ENCODE results near the gene SMARCA1. TPM values are rescaled to one million over a fixed set of nuclear protein-coding genes. Genes with fewer than 3 reads are reported as not detected.

Gene SMARCA1, protein sequence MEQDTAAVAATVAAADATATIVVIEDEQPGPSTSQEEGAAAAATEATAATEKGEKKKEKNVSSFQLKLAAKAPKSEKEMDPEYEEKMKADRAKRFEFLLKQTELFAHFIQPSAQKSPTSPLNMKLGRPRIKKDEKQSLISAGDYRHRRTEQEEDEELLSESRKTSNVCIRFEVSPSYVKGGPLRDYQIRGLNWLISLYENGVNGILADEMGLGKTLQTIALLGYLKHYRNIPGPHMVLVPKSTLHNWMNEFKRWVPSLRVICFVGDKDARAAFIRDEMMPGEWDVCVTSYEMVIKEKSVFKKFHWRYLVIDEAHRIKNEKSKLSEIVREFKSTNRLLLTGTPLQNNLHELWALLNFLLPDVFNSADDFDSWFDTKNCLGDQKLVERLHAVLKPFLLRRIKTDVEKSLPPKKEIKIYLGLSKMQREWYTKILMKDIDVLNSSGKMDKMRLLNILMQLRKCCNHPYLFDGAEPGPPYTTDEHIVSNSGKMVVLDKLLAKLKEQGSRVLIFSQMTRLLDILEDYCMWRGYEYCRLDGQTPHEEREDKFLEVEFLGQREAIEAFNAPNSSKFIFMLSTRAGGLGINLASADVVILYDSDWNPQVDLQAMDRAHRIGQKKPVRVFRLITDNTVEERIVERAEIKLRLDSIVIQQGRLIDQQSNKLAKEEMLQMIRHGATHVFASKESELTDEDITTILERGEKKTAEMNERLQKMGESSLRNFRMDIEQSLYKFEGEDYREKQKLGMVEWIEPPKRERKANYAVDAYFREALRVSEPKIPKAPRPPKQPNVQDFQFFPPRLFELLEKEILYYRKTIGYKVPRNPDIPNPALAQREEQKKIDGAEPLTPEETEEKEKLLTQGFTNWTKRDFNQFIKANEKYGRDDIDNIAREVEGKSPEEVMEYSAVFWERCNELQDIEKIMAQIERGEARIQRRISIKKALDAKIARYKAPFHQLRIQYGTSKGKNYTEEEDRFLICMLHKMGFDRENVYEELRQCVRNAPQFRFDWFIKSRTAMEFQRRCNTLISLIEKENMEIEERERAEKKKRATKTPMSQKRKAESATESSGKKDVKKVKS
- total RNA-seq (34.7 TPM), polyA plus RNA-seq (ENCODE audit: insufficient read depth, low read depth, low replicate concordance) (20.0 TPM)
- long read RNA-seq, donor 1, partial matches to known transcripts: 18 of 22 reads
- long read RNA-seq, donor 1, other reads (novel, unspliced or antisense): 0 of 22 reads
- long read RNA-seq, donor 2, partial matches to known transcripts: 0 of 2 reads
- long read RNA-seq, donor 2, other reads (novel, unspliced or antisense): 0 of 2 reads
- long read RNA-seq, donor 3, partial matches to known transcripts: 18 of 20 reads
- long read RNA-seq, donor 3, other reads (novel, unspliced or antisense): 0 of 20 reads
- long read RNA-seq, donor 4, partial matches to known transcripts: 0 of 3 reads
- long read RNA-seq, donor 4, other reads (novel, unspliced or antisense): 0 of 3 reads
- long read RNA-seq, donor 5: 0 reads
- long read RNA-seq, donor 6, partial matches to known transcripts: 7 of 9 reads
- long read RNA-seq, donor 6, other reads (novel, unspliced or antisense): 0 of 9 reads
- long read RNA-seq, donor 7, full-length matches to known transcripts: 32 of 50 reads
- long read RNA-seq, donor 7, partial matches to known transcripts: 11 of 50 reads
- long read RNA-seq, donor 7, other reads (novel, unspliced or antisense): 7 of 50 reads
- long read RNA-seq, donor 8, partial matches to known transcripts: 6 of 11 reads
- long read RNA-seq, donor 8, other reads (novel, unspliced or antisense): 0 of 11 reads
- long read RNA-seq, donor 9, partial matches to known transcripts: 7 of 10 reads
- long read RNA-seq, donor 9, other reads (novel, unspliced or antisense): 0 of 10 reads
- long read RNA-seq, donor 10, partial matches to known transcripts: 15 of 15 reads
- long read RNA-seq, donor 10, other reads (novel, unspliced or antisense): 0 of 15 reads

DNA sequence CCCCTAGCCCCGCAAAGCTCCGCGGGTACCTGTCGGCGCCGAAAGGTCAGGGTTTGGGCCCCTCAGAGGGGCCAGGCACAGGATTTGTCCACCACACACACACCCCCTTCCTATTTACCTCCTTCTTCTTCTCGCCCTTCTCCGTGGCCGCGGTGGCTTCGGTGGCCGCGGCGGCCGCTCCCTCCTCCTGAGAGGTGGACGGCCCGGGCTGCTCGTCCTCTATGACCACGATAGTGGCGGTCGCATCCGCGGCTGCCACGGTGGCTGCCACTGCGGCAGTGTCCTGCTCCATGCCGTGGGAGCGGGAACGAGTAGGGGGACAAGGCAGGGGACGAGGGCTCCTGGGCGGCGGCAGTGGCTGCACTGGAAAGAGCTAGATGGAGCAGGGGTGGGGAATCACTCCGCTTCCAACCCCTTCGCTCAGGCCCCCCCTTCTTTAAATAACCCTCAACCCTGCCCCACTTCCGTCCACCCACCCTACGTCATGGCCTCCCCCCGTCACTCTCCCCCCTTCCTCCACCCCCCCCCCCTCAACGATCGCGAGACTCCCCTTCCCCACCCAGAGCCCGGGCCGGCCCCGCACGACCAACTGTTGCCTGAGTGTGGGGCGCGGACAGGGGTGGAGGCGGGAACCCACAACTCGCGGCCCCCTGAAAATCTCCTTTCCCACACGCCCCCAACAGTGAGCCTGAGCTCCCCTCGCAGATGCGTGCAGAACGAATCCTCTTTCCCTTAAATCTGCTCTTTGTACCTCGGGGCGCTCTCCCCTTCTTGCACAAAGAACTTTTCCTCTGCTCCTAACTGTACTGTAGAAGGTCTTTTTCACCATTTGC is at the start of gene SMARCA1:
SMARCA1 (minus strand) TSS at position 412 of the 833 bp plus-strand sequence; CDS start at position 292, 120 bp downstream.
- H3K27me3 ChIP-seq (ENCODE audit: control insufficient read depth, insufficient read depth, low read length): no peaks in the 10 kb centered on the region
- H3K9me3 ChIP-seq (ENCODE audit: control insufficient read depth in 2 of 3, insufficient read depth in 1 of 3, low read length in 3 of 3): no peaks in the 10 kb centered on the region
- H3K4me1 ChIP-seq (ENCODE audit: control insufficient read depth in 2 of 3, insufficient read depth in 2 of 3, low read depth in 1 of 3, low read length in 3 of 3): no peaks in the 10 kb centered on the region
- peak; percentile 75 to 89 (median 86) for DNase-seq
- TF ChIP-seq, protein P1, sequence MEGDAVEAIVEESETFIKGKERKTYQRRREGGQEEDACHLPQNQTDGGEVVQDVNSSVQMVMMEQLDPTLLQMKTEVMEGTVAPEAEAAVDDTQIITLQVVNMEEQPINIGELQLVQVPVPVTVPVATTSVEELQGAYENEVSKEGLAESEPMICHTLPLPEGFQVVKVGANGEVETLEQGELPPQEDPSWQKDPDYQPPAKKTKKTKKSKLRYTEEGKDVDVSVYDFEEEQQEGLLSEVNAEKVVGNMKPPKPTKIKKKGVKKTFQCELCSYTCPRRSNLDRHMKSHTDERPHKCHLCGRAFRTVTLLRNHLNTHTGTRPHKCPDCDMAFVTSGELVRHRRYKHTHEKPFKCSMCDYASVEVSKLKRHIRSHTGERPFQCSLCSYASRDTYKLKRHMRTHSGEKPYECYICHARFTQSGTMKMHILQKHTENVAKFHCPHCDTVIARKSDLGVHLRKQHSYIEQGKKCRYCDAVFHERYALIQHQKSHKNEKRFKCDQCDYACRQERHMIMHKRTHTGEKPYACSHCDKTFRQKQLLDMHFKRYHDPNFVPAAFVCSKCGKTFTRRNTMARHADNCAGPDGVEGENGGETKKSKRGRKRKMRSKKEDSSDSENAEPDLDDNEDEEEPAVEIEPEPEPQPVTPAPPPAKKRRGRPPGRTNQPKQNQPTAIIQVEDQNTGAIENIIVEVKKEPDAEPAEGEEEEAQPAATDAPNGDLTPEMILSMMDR (IDR thresholded peaks at IDR 0.05; ENCODE audit: borderline replicate concordance, extremely low read depth, insufficient read depth): no peak
- no peak for FAIRE-seq
- intact Hi-C loops (cut with DNase I): no loop called here
- no peaks in the 10 kb centered on the region for H3K36me3 ChIP-seq (ENCODE audit: control insufficient read depth in 2 of 3, insufficient read depth in 3 of 3, low read length in 3 of 3)
- H3K9ac ChIP-seq (ENCODE audit: low read length in 3 of 3): peak within 1 kb of the TSS; percentile 55 to 77 (median 62)
- peak within 1 kb of the TSS; percentile 52 to 74 (median 68) for H3K4me3 ChIP-seq (ENCODE audit: low read length in 3 of 3)
- H3K27ac ChIP-seq (ENCODE audit: low read depth in 2 of 2, low read length in 2 of 2): peak within 1 kb of the TSS; percentile 85 to 88

DNA sequence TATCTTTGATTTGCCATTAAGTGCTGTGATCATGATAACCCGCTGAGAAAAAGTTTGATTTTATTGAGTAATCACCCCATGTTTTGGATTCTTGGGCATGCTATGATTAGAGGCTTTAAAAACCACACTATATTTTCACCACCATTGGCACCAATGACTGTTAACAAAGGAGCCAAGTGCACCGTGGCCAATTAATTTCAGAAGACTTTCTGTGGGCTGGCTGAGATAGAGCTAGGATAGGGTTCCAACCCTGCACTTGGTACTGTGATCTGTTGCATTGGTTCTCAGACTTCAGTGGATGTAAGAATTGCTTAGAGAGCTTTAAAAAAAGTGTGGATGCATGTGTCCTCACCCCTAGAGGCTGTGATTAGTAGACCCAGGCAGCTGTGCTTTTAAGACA is 49.1 kb upstream of the SMARCA1 start:
- peaks cover 4 to 22% (median 10%) of the 10 kb centered on the region in 3 donors for H3K36me3 ChIP-seq (ENCODE audit: control insufficient read depth in 2 of 3, insufficient read depth in 3 of 3, low read length in 3 of 3)
- intact Hi-C loops (cut with DNase I): no loop called here
- no peak overlapping the region for H3K9ac ChIP-seq (ENCODE audit: low read length in 3 of 3)
- H3K27ac ChIP-seq (ENCODE audit: low read depth in 2 of 2, low read length in 2 of 2): no peak overlapping the region
- H3K27me3 ChIP-seq (ENCODE audit: control insufficient read depth, insufficient read depth, low read length): no peaks in the 10 kb centered on the region
- FAIRE-seq (no peak), DNase-seq (no peak)
- H3K4me3 ChIP-seq (ENCODE audit: low read length in 3 of 3): no peak overlapping the region
- TF ChIP-seq, protein P1 (IDR thresholded peaks at IDR 0.05; ENCODE audit: borderline replicate concordance, extremely low read depth, insufficient read depth): no peak
- H3K9me3 ChIP-seq (ENCODE audit: control insufficient read depth in 2 of 3, insufficient read depth in 1 of 3, low read length in 3 of 3): no peaks in the 10 kb centered on the region
- no peaks in the 10 kb centered on the region for H3K4me1 ChIP-seq (ENCODE audit: control insufficient read depth in 2 of 3, insufficient read depth in 2 of 3, low read depth in 1 of 3, low read length in 3 of 3)
